A549 (cell line): ENCODE data around the gene MANF. TPM values are rescaled to one million over a fixed set of nuclear protein-coding genes. Genes with fewer than 3 reads are reported as not detected.

Experiments
- ATAC-seq, 2 experiments: fragments of 200-7000 bp in 1 of 2; fragments of >200 bp in 1 of 2; cut with Nextera tagmentation in 1 of 2; cut with Tn5 transposase in 1 of 2; 3 replicates each; pipeline versions ENCODE4 v1.8.0 to v1.9.1; 2018 to 2020; ENCODE audit warnings: mild to moderate bottlenecking in 1 of 2, moderate library complexity in 1 of 2
- CTCF ChIA-PET: fragments of 300-600 bp; sonication (Branson Sonifier 250); formaldehyde crosslinking; extraction: SDS; loops from one replicate; lab custom pipeline; 2021; ENCODE audit warnings: antibody characterized with exemption, inconsistent platforms; lab: Yijun Ruan, JAX
- POLR2A ChIA-PET: fragments of 350-600 bp; formaldehyde crosslinking; extraction: SDS; loops from one replicate; lab custom pipeline; 2021; ENCODE audit warnings: antibody characterized with exemption, inconsistent platforms; lab: Yijun Ruan, JAX
- DNase-seq, 2 experiments: peaks; one replicate each; pipeline versions ENCODE4 v3.0.0 to v3.0.0-alpha.2; 2011 to 2016; ENCODE audit warnings: low read depth in 1 of 2, low spot score in 1 of 2
- FAIRE-seq: peaks from 2 replicates; lab custom pipeline; 2011; peaks lifted over from hg19 to GRCh38; lab: Jason Lieb, UNC
- H3K27ac ChIP-seq, 2 experiments: fragments of >200 bp; sonication (Bioruptor Twin); formaldehyde crosslinking; 3 replicates each; pipeline ENCODE4 v1.5.1; 2016 to 2017
- H3K4me1 ChIP-seq: fragments of >200 bp; sonication (Bioruptor Twin); formaldehyde crosslinking; 3 replicates; pipeline ENCODE4 v1.6.1; 2016
- H3K4me2 ChIP-seq: fragments of >200 bp; sonication (Bioruptor Twin); formaldehyde crosslinking; 3 replicates; pipeline ENCODE4 v1.6.1; 2016
- H3K4me3 ChIP-seq: fragments of >200 bp; sonication (Bioruptor Twin); formaldehyde crosslinking; 3 replicates; pipeline ENCODE4 v1.5.1; 2016
- H3K9me3 ChIP-seq: fragments of >200 bp; sonication (Bioruptor Twin); formaldehyde crosslinking; 3 replicates; pipeline ENCODE4 v1.6.1; 2016
- CEBPB ChIP-seq, 2 experiments: fragments of >200 bp in 1 of 2; sonication (Bioruptor Twin) in 1 of 2; formaldehyde crosslinking in 1 of 2; IDR thresholded peaks; 2 replicates each; pipeline ENCODE4 v1.6.1; 2012 to 2016
- EHF ChIP-seq: fragments of 250-450 bp; sonication (Bioruptor Pico); IDR thresholded peaks from 2 replicates; pipeline ENCODE4 v1.5.0; 2020; ENCODE audit warnings: mild to moderate bottlenecking
- FOSB ChIP-seq: fragments of 250-450 bp; sonication (Bioruptor Pico); IDR thresholded peaks from 2 replicates; pipeline ENCODE4 v1.5.0; 2020; ENCODE audit warnings: mild to moderate bottlenecking, moderate library complexity
- GATA3 ChIP-seq: IDR thresholded peaks from 2 replicates; pipeline ENCODE4 v1.6.1; 2012; ENCODE audit warnings: borderline replicate concordance
- HES2 ChIP-seq: fragments of >200 bp; sonication (Bioruptor Twin); formaldehyde crosslinking; IDR thresholded peaks from 2 replicates; pipeline ENCODE4 v1.6.1; 2016
- HEYL ChIP-seq: fragments of 250-450 bp; sonication (Bioruptor Pico); IDR thresholded peaks from 2 replicates; pipeline ENCODE4 v1.8.0; 2021; ENCODE audit warnings: mild to moderate bottlenecking, moderate library complexity
- HOXA7 ChIP-seq: fragments of 250-450 bp; sonication (Bioruptor Pico); IDR thresholded peaks from 2 replicates; pipeline ENCODE4 v1.5.0; 2020; ENCODE audit warnings: mild to moderate bottlenecking, moderate library complexity
- MAFK ChIP-seq: fragments of 450-650 bp; IDR thresholded peaks from 2 replicates; pipeline ENCODE4 v1.6.1; 2014; ENCODE audit not compliant: partially characterized antibody
- MAZ ChIP-seq: fragments of 150-350 bp; IDR thresholded peaks from 2 replicates; pipeline ENCODE4 v1.6.1; 2014; ENCODE audit warnings: antibody characterized with exemption, low read depth, low read length, borderline replicate concordance
- NPAS2 ChIP-seq: fragments of 250-450 bp; sonication (Bioruptor Pico); IDR thresholded peaks from 2 replicates; pipeline ENCODE4 v1.8.0; 2022; ENCODE audit warnings: mild to moderate bottlenecking, moderate library complexity, borderline replicate concordance
- NR3C1 ChIP-seq: fragments of >200 bp; sonication (Bioruptor Twin); formaldehyde crosslinking; IDR thresholded peaks from 3 replicates; pipeline ENCODE4 v1.6.1; 2017
- PHF8 ChIP-seq: fragments of 200-600 bp; sonication (generic); IDR thresholded peaks from 2 replicates; pipeline ENCODE4 v1.6.1; 2016; ENCODE audit warnings: low read depth, mild to moderate bottlenecking, antibody characterized with exemption, moderate library complexity, borderline replicate concordance
- RCOR1 ChIP-seq: fragments of 150-350 bp; IDR thresholded peaks from 2 replicates; pipeline ENCODE4 v1.6.1; 2014; ENCODE audit warnings: antibody characterized with exemption, low read length, low read depth
- RNF2 ChIP-seq: fragments of 200-600 bp; sonication (generic); IDR thresholded peaks from 2 replicates; pipeline ENCODE4 v1.6.1; 2016; ENCODE audit warnings: low read depth, mild to moderate bottlenecking, antibody characterized with exemption, moderate library complexity, borderline replicate concordance
- SREBF2 ChIP-seq: fragments of 450-650 bp; IDR thresholded peaks from 2 replicates; pipeline ENCODE4 v1.6.1; 2014; ENCODE audit warnings: mild to moderate bottlenecking, moderate library complexity
- TP53 ChIP-seq: fragments of 250-450 bp; sonication (Bioruptor Pico); IDR thresholded peaks from 2 replicates; pipeline ENCODE4 v1.5.0; 2021; ENCODE audit warnings: mild to moderate bottlenecking, moderate library complexity
- ZNF302 ChIP-seq: fragments of 250-450 bp; sonication (Bioruptor Pico); IDR thresholded peaks from 2 replicates; pipeline ENCODE4 v1.9.0; 2021; ENCODE audit warnings: inconsistent platforms, mild to moderate bottlenecking, moderate library complexity
- WGBS: methylation state at CpG from one replicate; pipeline ENCODE4 v1.1.6; 2017; ENCODE audit errors: missing lambda C conversion rate; 5-methylcytosine and 5-hydroxymethylcytosine counted together
- polyA plus RNA-seq, 4 experiments: library from polyadenylated mRNA; depleted of rRNA in 3 of 4; stranded (reverse); fragments of >200 nt; fragmentation: RNase III in 1 of 4; extraction: RNeasy Plus Mini Kit Qiagen cat#74134 plus additional on column Dnase treatment in 1 of 4; gene quantifications; 2 replicates in 3 of 4; 3 replicates in 1 of 4; pipeline ENCODE4 v1.2.3, GENCODE V29; 2011 to 2017
- TF ChIP-seq, protein P1 (sequence below): IDR thresholded peaks from 2 replicates; pipeline ENCODE4 v1.6.1; 2012
- TF ChIP-seq, protein P2 (sequence below): fragments of 450-650 bp; IDR thresholded peaks from 2 replicates; pipeline ENCODE4 v1.6.1; 2014; ENCODE audit warnings: antibody characterized with exemption

Gene MANF
- polyA plus RNA-seq, 2 of the 4 experiments (the other 2 are of a cell fraction), result 67.8 to 84.9 TPM

- WGBS, result 96% methylated on average over 3 of the region's 4 CpGs
Measured at GRCh38 chr3:51382076-51382745, 2.9 kb upstream of the MANF start.

GRCh38 chr3:51382947-51383578 is 2.0 kb upstream of the MANF start:
- H3K27ac ChIP-seq, result no peak overlapping the region
- DNase-seq, result no peak
- peaks cover 22% of the 10 kb centered on the region for H3K4me1 ChIP-seq
- ChIA-PET POLR2A (interaction anchor here (0.7 kb wide), 1 partner anchor 814 kb away, joined by 3 read pairs; the partner anchor contains the start of gene HEMK1), CTCF (interaction anchor here (0.7 to 9.2 kb wide), 4 partner anchors 11 to 810 kb away, joined by 3 to 106 read pairs (median 6); partner anchors contain the start of genes CISH and MAPKAPK3)
- no peaks in the 10 kb centered on the region for H3K9me3 ChIP-seq
- no peak for FAIRE-seq
- WGBS, result 91% methylated on average over 3 of the region's 3 CpGs
- ATAC-seq, result no peak
- TF ChIP-seq TP53 (CRISPR knock-in tag), result no peak
- no peak for TF ChIP-seq HOXA7 (CRISPR knock-in tag)
- TF ChIP-seq GATA3, result no peak
- no peak for TF ChIP-seq SREBF2
- TF ChIP-seq HEYL (CRISPR knock-in tag), result no peak
- TF ChIP-seq, protein P1, sequence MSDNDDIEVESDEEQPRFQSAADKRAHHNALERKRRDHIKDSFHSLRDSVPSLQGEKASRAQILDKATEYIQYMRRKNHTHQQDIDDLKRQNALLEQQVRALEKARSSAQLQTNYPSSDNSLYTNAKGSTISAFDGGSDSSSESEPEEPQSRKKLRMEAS, result no peak
- TF ChIP-seq NPAS2 (CRISPR knock-in tag), result no peak
- TF ChIP-seq ZNF302 (CRISPR knock-in tag), result no peak
- no peak for TF ChIP-seq PHF8
- no peak for TF ChIP-seq MAFK
- TF ChIP-seq, protein P2, sequence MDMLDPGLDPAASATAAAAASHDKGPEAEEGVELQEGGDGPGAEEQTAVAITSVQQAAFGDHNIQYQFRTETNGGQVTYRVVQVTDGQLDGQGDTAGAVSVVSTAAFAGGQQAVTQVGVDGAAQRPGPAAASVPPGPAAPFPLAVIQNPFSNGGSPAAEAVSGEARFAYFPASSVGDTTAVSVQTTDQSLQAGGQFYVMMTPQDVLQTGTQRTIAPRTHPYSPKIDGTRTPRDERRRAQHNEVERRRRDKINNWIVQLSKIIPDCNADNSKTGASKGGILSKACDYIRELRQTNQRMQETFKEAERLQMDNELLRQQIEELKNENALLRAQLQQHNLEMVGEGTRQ, result no peak
- TF ChIP-seq FOSB (CRISPR knock-in tag), result no peak
- TF ChIP-seq NR3C1, result no peak
- no peak for TF ChIP-seq RNF2
- no peak for TF ChIP-seq RCOR1
- no peak overlapping the region; the same call in 2 of the 3 replicates for H3K4me3 ChIP-seq
- peak overlapping the region; percentile 90 for H3K4me2 ChIP-seq

More at GRCh38 chr3:51382076-51382745, 2.9 kb upstream of the MANF start:
- FAIRE-seq, result no peak
- no peak overlapping the region for H3K4me2 ChIP-seq
- TF ChIP-seq ZNF302 (CRISPR knock-in tag), result no peak
- TF ChIP-seq TP53 (CRISPR knock-in tag), result no peak
- TF ChIP-seq, protein P2, result no peak
- TF ChIP-seq FOSB (CRISPR knock-in tag), result no peak
- TF ChIP-seq MAZ, result no peak
- no peak for TF ChIP-seq EHF
- TF ChIP-seq HEYL (CRISPR knock-in tag), result no peak
- TF ChIP-seq SREBF2, result no peak
- TF ChIP-seq HES2, result no peak
- TF ChIP-seq CEBPB (IDR thresholded peaks at IDR 0.05), result no peak
- no peak for ATAC-seq
- H3K9me3 ChIP-seq, result no peaks in the 10 kb centered on the region
- no peak overlapping the region for H3K4me3 ChIP-seq
- peaks cover 19% of the 10 kb centered on the region for H3K4me1 ChIP-seq
- no peak overlapping the region for H3K27ac ChIP-seq
- POLR2A ChIA-PET, result no interaction called here
- DNase-seq, result no peak
- CTCF ChIA-PET, result interaction anchor here (0.7 to 9.2 kb wide), 2 partner anchors 299 to 768 kb away, joined by 3 to 106 read pairs; partner anchors contain the start of genes CISH and MAPKAPK3
